Colonic mucosa (tissue), 4 donors: Measurements from ENCODE around the gene MCF2L. TPM values are rescaled to one million over a fixed set of nuclear protein-coding genes. Genes with fewer than 3 reads are reported as not detected.

Experiments
- DNase-seq: peaks from one replicate; pipeline ENCODE4 v3.0.0-alpha.2; 2020
- H3K27ac ChIP-seq: fragments of 200-600 bp; one replicate; pipeline ENCODE4 v1.8.0; 2021
- H3K27me3 ChIP-seq: fragments of 200-600 bp; one replicate; pipeline ENCODE4 v1.8.0; 2021
- H3K36me3 ChIP-seq: fragments of 200-600 bp; one replicate; pipeline ENCODE4 v1.8.0; 2021
- H3K4me1 ChIP-seq: fragments of 200-600 bp; one replicate; pipeline ENCODE4 v1.8.0; 2021; ENCODE audit warnings: mild to moderate bottlenecking
- H3K4me3 ChIP-seq: fragments of 200-600 bp; one replicate; pipeline ENCODE4 v1.8.0; 2021
- H3K9ac ChIP-seq, 2 donors: one replicate each; pipeline ENCODE4 v1.7.0; 2013; ENCODE audit warnings: control low read depth in 2 of 2, low read depth in 2 of 2, low read length in 2 of 2
- H3K9me3 ChIP-seq: fragments of 200-600 bp; one replicate; pipeline ENCODE4 v1.8.0; 2021
- CTCF ChIP-seq: fragments of 200-600 bp; IDR thresholded peaks from one replicate; pipeline ENCODE4 v1.8.0; 2022; ENCODE audit warnings: antibody characterized with exemption, mild to moderate bottlenecking
- intact Hi-C: fragments of 100-400 bp; cut with DNase I; formaldehyde crosslinking; loops from one replicate; pipeline ENCODE4 v1.14.1; 2022
- total RNA-seq, 2 donors: library from RNA; stranded (reverse); fragmentation: NEBNext Ultra II Directional in 1 of 2; extraction: Animal tissue kit (Norgen Biotek cat#: 25700) in 1 of 2; gene quantifications; one replicate each; pipeline ENCODE4 v1.2.1, GENCODE V29; 2021
- donor health status: healthy.
- donor health status: DM: no; HTN: no; CAD: no.
- donor health status: DM: no; HTN: no; CAD: no.

The MCF2L gene
- total RNA-seq, 2 donors from 2014 or later, result 45.0 to 88.3 TPM

GRCh38 chr13:113026391-113026910 is 57.4 kb downstream of the MCF2L start:
- TF ChIP-seq CTCF, result no peak
- H3K4me1 ChIP-seq, result no peaks in the 10 kb centered on the region
- H3K9me3 ChIP-seq, result no peaks in the 10 kb centered on the region
- H3K36me3 ChIP-seq, result no peaks in the 10 kb centered on the region
- H3K27me3 ChIP-seq, result no peaks in the 10 kb centered on the region
- no peak overlapping the region for H3K9ac ChIP-seq
- DNase-seq, result no peak
- H3K27ac ChIP-seq, result no peak overlapping the region
- intact Hi-C loops, result no loop called here
- H3K4me3 ChIP-seq, result no peak overlapping the region

- H3K9me3 ChIP-seq, result no peaks in the 10 kb centered on the region
- H3K36me3 ChIP-seq, result no peaks in the 10 kb centered on the region
- no peak overlapping the region for H3K4me3 ChIP-seq
- no peak overlapping the region for H3K27ac ChIP-seq
- TF ChIP-seq CTCF, result no peak
- intact Hi-C loops, result no loop called here
- no peaks in the 10 kb centered on the region for H3K4me1 ChIP-seq
- no peak overlapping the region for H3K9ac ChIP-seq
- H3K27me3 ChIP-seq, result no peaks in the 10 kb centered on the region
- DNase-seq, result no peak
These were observed 58.1 kb downstream of the MCF2L start for GRCh38 chr13:113027095-113027494.

GRCh38 chr13:113027566-113027965 is 58.6 kb downstream of the MCF2L start:
- Histone ChIP-seq H3K4me1 (no peaks in the 10 kb centered on the region), H3K4me3 (no peak overlapping the region), H3K27ac (no peak overlapping the region), H3K9ac (no peak overlapping the region), H3K27me3 (no peaks in the 10 kb centered on the region), H3K36me3 (no peaks in the 10 kb centered on the region), H3K9me3 (no peaks in the 10 kb centered on the region)
- intact Hi-C loops, result no loop called here
- DNase-seq, result no peak
- no peak for TF ChIP-seq CTCF

- intact Hi-C loops, result no loop called here
These were observed 59.5 kb downstream of the MCF2L start for GRCh38 chr13:113028336-113029060.

GRCh38 chr13:113029061-113029445 is 60.0 kb downstream of the MCF2L start:
- no peaks in the 10 kb centered on the region for H3K36me3 ChIP-seq
- no peaks in the 10 kb centered on the region for H3K27me3 ChIP-seq
- DNase-seq, result no peak
- H3K9me3 ChIP-seq, result no peaks in the 10 kb centered on the region
- H3K4me3 ChIP-seq, result no peak overlapping the region
- no peaks in the 10 kb centered on the region for H3K4me1 ChIP-seq
- TF ChIP-seq CTCF, result no peak
- H3K27ac ChIP-seq, result no peak overlapping the region
- no peak overlapping the region for H3K9ac ChIP-seq
- intact Hi-C loops, result no loop called here

More at GRCh38 chr13:113028336-113029060, 59.5 kb downstream of the MCF2L start:
- Histone ChIP-seq H3K9me3 (no peaks in the 10 kb centered on the region), H3K27ac (no peak overlapping the region), H3K9ac (no peak overlapping the region), H3K36me3 (no peaks in the 10 kb centered on the region), H3K4me3 (no peak overlapping the region), H3K4me1 (no peaks in the 10 kb centered on the region), H3K27me3 (no peaks in the 10 kb centered on the region)
- DNase-seq, result no peak
- no peak for TF ChIP-seq CTCF
